Kidney (tissue), 14 donors: ENCODE measurements around the gene IFIT2. TPM values are rescaled to one million over a fixed set of nuclear protein-coding genes. Genes with fewer than 3 reads are reported as not detected.
A peak's percentile ranks its signal among the peaks of the same experiment; 100 is the strongest.

ENCODE experiments used
- DNase-seq, 5 donors: peaks; one replicate each; pipeline ENCODE4 v3.0.0-alpha.2; 2013 to 2020
- FAIRE-seq: peaks from 2 replicates; lab custom pipeline; 2012; peaks lifted over from hg19 to GRCh38; lab: Jason Lieb, UNC
- H3K27ac ChIP-seq, 2 donors: one replicate each; pipeline ENCODE4 v1.7.0; 2013; ENCODE audit warnings: low read depth in 2 of 2, low read length in 2 of 2, inconsistent platforms in 1 of 2
- H3K27me3 ChIP-seq: one replicate; pipeline ENCODE4 v1.7.1; 2013; ENCODE audit warnings: low read length, inconsistent platforms; ENCODE audit not compliant: control insufficient read depth, insufficient read depth
- H3K36me3 ChIP-seq, 3 donors: one replicate each; pipeline versions ENCODE4 v1.7.0 to v1.7.1; 2013; ENCODE audit warnings: low read length in 3 of 3, control low read depth in 1 of 3, inconsistent platforms in 1 of 3; ENCODE audit not compliant: insufficient read depth in 3 of 3, control insufficient read depth in 2 of 3
- H3K4me1 ChIP-seq, 3 donors: one replicate each; pipeline versions ENCODE4 v1.7.0 to v1.7.1; 2013; ENCODE audit warnings: low read length in 3 of 3, inconsistent platforms in 1 of 3, low read depth in 1 of 3; ENCODE audit not compliant: control insufficient read depth in 2 of 3, insufficient read depth in 2 of 3
- H3K4me3 ChIP-seq, 3 donors: one replicate each; pipeline versions ENCODE4 v1.7.0 to v1.8.1; 2013; ENCODE audit warnings: low read length in 3 of 3, control low read depth in 1 of 3, inconsistent platforms in 1 of 3
- H3K9ac ChIP-seq, 3 donors: one replicate each; pipeline versions ENCODE4 v1.7.0 to v1.7.1; 2013; ENCODE audit warnings: low read length in 3 of 3, control low read depth in 1 of 3, inconsistent platforms in 1 of 3
- H3K9me3 ChIP-seq, 3 donors: one replicate each; pipeline versions ENCODE4 v1.7.0 to v1.7.1; 2013; ENCODE audit warnings: low read length in 3 of 3, control low read depth in 1 of 3, inconsistent platforms in 1 of 3; ENCODE audit not compliant: control insufficient read depth in 2 of 3, insufficient read depth in 1 of 3
- CTCF ChIP-seq: IDR thresholded peaks from 3 replicates; pipeline ENCODE4 v1.5.1; 2012; ENCODE audit warnings: mild to moderate bottlenecking, moderate library complexity, borderline replicate concordance; ENCODE audit not compliant: insufficient read depth; ENCODE audit errors: extremely low read depth
- intact Hi-C: fragments of 100-400 bp; cut with DNase I; formaldehyde crosslinking; loops from one replicate; pipeline ENCODE4 v1.11.1; 2022
- polyA plus RNA-seq: library from polyadenylated mRNA; stranded (reverse); fragments of 350-450 nt; fragmentation: Illumina TruSeq; extraction: RNeasy Lipid Tissue Mini Kit (QIAGEN cat#74804); gene quantifications from one replicate; pipeline ENCODE4 v1.2.3, GENCODE V29; 2014; ENCODE audit warnings: low read depth, low replicate concordance; ENCODE audit not compliant: insufficient read depth
- total RNA-seq: library from RNA; stranded (reverse); fragmentation: NEBNext Ultra II Directional; extraction: Animal tissue kit (Norgen Biotek cat#: 25700); gene quantifications from one replicate; pipeline ENCODE4 v1.2.1, GENCODE V29; 2021
- donor health status: control.
- donor health status: control.
- donor health status: control.
- donor health status: control.
- donor health status: control.
- donor health status: DM: yes; HTN: yes; CAD: no.
- donor health status: Normal renal cell carcinoma (clear cell type).

IFIT2 gene
- total and polyA plus RNA-seq, 2 donors from 2014 or later = 6.9 to 12.2 TPM

GRCh38 chr10:89297791-89298190, 4.1 kb upstream of the IFIT2 start:
- no peak for DNase-seq
- no peak for FAIRE-seq
- intact Hi-C loops = no loop called here
- Histone ChIP-seq H3K27ac (no peak overlapping the region), H3K4me1 (peaks cover 4 to 10% (median 7%) of the 10 kb centered on the region in 3 donors), H3K9me3 (no peaks in the 10 kb centered on the region), H3K36me3 (no peaks in the 10 kb centered on the region), H3K27me3 (no peaks in the 10 kb centered on the region), H3K4me3 (no peak overlapping the region), H3K9ac (no peak overlapping the region)
- TF ChIP-seq CTCF = no peak

GRCh38 chr10:89299031-89299430, 2.8 kb upstream of the IFIT2 start:
- Histone ChIP-seq H3K27ac (no peak overlapping the region), H3K27me3 (no peaks in the 10 kb centered on the region), H3K9ac (no peak overlapping the region), H3K36me3 (no peaks in the 10 kb centered on the region), H3K4me3 (no peak overlapping the region), H3K9me3 (no peaks in the 10 kb centered on the region), H3K4me1 (peaks cover 4 to 14% (median 11%) of the 10 kb centered on the region in 3 donors)
- intact Hi-C loops = no loop called here
- no peak for TF ChIP-seq CTCF
- FAIRE-seq (no peak), DNase-seq (no peak)

GRCh38 chr10:89301232-89301631, 614 bp upstream of the IFIT2 start:
- H3K4me1 ChIP-seq = peaks cover 4 to 18% (median 14%) of the 10 kb centered on the region in 3 donors
- intact Hi-C loops = no loop called here
- H3K27me3 ChIP-seq = no peaks in the 10 kb centered on the region
- TF ChIP-seq CTCF = no peak
- H3K36me3 ChIP-seq = peaks cover 0 to 4% (median 1%) of the 10 kb centered on the region in 3 donors
- FAIRE-seq = no peak
- H3K9ac ChIP-seq = peak overlapping the region; percentile 17 to 97 (median 66)
- H3K9me3 ChIP-seq = no peaks in the 10 kb centered on the region
- peak overlapping the region; percentile 89 to 94 for H3K27ac ChIP-seq
- peak in 2 of 5 donors; percentile 45 to 57 for DNase-seq
- H3K4me3 ChIP-seq = peak overlapping the region; percentile 68 to 89 (median 86)

GRCh38 chr10:89302625-89303024, 779 bp downstream of the IFIT2 start:
- no peaks in the 10 kb centered on the region for H3K9me3 ChIP-seq
- intact Hi-C loops = no loop called here
- peaks cover 4 to 18% (median 12%) of the 10 kb centered on the region in 3 donors for H3K4me1 ChIP-seq
- H3K27ac ChIP-seq = peak overlapping the region; percentile 89 to 94
- FAIRE-seq (peak; percentile 13), DNase-seq (peak in 1 of 5 donors; percentile 15)
- no peak for TF ChIP-seq CTCF
- H3K4me3 ChIP-seq = peak overlapping the region; percentile 68 to 89 (median 86)
- peak overlapping the region; percentile 23 to 97 (median 66) for H3K9ac ChIP-seq
- H3K27me3 ChIP-seq = no peaks in the 10 kb centered on the region
- H3K36me3 ChIP-seq = peaks cover 0 to 12% (median 7%) of the 10 kb centered on the region in 3 donors
